GM19193 (cell line): ENCODE results near the gene CANT1.

Experiments
- POLR2A ChIP-seq: IDR thresholded peaks from 4 replicates; pipeline ENCODE4 v1.6.1; 2011; ENCODE audit not compliant: insufficient read depth, insufficient read length; ENCODE audit errors: extremely low read depth

The CANT1 gene

DNA sequence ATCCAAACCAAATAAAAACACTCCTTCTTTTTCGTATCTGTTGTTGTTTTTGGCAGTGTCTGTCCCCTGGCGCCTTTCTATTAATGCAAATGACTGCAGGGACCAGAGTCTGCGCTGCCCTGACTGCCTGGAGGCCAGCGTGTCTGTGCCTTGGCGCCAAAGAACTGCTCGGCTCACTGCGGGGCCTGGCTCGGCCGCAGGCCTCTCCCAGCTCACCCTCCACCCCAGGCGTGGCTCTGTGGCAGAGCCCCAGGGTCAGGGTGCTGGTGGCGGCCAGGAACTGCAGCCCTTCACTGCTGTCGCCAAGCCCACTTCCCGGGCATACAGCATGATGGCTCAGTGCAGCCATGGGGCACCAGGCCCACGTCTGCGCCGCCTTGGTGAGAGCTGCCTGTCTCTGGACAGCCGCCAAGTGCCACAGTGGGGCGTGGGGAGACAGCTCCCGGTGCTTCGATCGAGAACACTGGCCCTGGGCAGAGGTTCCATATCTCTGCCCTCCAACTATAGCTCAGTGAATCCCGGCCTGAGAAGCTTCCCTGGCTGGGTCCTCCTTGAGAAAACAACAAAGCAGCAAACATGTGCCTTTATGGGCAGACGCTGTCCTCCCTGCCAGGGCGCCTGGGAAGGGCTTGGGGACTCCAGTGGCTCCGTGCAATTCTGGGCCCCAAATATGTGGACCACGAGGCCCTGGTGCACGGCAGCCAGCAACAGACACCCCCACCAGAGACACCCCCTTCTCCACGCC, 11.1 kb downstream of the CANT1 start:
- no peak for TF ChIP-seq POLR2A

DNA sequence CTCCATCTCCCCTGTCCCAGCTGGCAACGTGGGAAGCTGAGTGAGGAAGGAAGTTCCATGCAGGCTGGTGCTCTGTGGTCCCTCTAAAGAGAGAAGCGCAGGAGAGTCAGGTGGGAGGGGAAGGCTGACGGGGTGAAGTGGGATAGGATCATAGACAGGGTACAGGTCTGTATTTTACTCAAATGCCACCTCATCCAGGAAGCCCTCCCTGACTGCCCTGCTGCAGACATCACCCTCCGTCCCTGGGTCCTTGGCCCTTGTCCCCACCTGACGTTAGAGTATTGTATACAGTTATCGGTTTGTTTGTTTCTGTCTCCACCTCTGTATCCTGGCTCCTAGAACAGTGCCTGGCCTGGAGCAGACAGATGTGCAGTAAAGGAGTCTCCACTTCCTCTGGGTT, 11.7 kb downstream of the CANT1 start:
- TF ChIP-seq POLR2A, result no peak

- no peak for TF ChIP-seq POLR2A
Observed at GRCh38 chr17:78997231-78997741, 12.3 kb downstream of the CANT1 start.

- no peak for TF ChIP-seq POLR2A
Observed at GRCh38 chr17:78996781-78997201, 12.8 kb downstream of the CANT1 start.

- no peak for TF ChIP-seq POLR2A
Observed at GRCh38 chr17:78995761-78996451, 13.7 kb downstream of the CANT1 start.

DNA sequence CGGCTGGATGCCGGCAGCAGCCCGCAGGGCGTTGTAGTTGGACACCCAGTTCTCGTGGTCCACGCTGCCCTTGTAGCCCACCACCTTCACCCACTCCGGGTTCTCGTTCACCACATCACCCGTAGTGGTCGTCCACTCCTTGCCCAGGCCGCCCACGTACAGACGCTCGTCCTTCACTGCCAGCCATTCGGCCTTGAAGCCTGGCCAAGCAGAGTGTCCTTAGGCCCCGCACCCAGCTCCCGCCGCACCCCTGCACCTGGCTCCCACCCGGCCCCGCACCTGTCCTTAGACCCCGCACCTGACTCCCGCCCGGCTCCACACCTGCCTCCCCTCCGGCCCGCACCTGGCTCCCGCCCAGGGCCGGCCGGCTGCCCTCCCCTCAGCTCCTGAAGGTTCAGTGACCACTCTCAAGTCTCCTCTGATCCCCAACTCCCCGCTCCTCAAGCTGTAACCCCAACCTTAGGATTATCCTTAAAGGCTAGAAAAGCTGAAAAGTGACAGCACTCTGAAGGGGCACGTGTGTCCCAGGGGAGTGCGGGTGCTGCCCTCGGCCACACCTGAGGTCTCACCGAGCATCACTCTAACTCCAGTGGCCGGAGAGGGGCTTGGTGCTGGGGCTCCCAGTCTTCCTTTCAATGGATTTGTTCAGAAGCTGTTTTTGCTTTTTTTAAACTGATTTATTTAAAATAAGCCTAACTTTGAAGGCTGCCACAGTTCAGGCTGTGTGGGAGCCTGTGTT, 14.4 kb downstream of the CANT1 start:
- no peak for TF ChIP-seq POLR2A

GRCh38 chr17:78993981-78994671, 15.4 kb downstream of the CANT1 start:
- no peak for TF ChIP-seq POLR2A

GRCh38 chr17:78993241-78993956, 16.2 kb downstream of the CANT1 start:
- no peak for TF ChIP-seq POLR2A

GRCh38 chr17:78992542-78993212, 16.9 kb downstream of the CANT1 start:
- no peak for TF ChIP-seq POLR2A

DNA sequence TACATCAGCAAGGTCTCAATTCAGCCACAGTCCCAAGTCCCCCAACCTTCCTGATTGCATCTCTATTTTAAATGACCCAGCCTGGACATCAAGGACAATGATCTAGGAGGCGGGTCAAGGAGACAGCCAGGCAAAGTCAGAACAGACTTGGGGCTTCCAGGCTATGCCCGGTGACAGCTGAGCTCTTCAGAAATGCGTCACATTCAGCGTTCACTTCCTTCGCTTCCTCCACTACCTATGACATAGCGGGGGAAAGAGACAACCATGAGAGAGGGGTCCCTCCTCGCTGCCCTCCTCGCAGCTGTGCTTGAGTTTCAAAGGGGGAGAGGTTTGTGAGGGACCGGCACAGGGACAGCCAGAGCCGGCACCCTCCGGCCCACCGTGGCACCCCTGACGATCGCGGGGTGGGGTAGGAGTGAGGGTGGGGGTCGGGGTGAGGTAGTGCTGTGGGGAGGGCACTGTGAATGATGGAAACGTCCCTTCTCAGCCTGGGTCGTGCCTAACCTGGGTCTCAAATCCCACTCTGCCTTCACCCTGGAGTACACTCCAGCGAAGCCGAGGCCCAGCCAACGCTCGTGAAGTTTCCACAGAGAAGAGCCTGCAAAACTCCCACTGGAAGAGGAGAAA, 17.5 kb downstream of the CANT1 start:
- TF ChIP-seq POLR2A, result no peak

- no peak for TF ChIP-seq POLR2A
Observed at GRCh38 chr17:78991017-78991738, 18.4 kb downstream of the CANT1 start.

DNA sequence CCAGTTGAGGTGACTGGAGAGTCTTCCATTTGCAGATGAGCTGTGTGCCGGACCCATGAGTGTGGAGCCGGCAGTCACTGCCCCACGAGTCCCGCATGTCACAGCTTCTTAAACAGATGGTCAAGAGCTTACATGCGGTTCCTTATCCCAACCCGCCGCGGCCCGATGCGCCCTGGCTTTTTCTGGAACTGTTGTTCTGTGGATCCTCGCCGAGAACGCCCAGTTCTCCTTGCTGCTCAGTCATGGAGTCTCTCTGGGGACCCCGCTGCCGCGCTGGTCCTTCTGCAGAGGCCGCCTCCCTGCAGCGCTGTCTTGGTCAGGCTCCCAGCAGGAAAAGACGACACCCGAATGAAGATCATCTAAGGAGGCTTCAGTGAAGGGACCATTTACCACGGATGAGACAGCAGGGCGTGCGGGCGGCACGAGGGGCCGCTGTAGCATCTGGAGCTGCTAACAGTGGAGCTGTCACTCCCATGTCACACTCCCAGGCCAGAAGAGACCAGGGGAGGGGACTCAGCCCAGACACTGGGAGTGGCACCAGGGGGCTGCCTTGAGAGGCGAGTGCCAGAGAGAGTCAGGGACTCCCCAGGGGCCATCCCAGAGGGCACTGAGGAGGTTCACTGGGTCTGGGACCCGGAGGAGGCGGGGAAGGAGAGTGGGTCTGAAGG, 19.1 kb downstream of the CANT1 start:
- no peak for TF ChIP-seq POLR2A
